Naive thymus-derived CD4-positive, alpha-beta T cell (primary cell): ENCODE results near the gene WDR31. TPM values are rescaled to one million over a fixed set of nuclear protein-coding genes. Genes with fewer than 3 reads are reported as not detected.

Experiments used
- ATAC-seq: fragments of 150-1000 bp; cut with Tn5 transposase; 2 replicates; pipeline ENCODE4 v1.10.0; 2021; ENCODE audit warnings: mild to moderate bottlenecking, moderate library complexity
- CTCF ChIA-PET: fragments of 350-600 bp; sonication (Branson Sonifier 250); formaldehyde crosslinking; loops from one replicate; lab custom pipeline; 2021; ENCODE audit warnings: antibody characterized with exemption; lab: Charles Lee
- POLR2A ChIA-PET: fragments of 350-600 bp; sonication (Branson Sonifier 250); formaldehyde crosslinking; loops from one replicate; lab custom pipeline; 2021; ENCODE audit warnings: antibody characterized with exemption, inconsistent platforms; lab: Charles Lee
- DNase-seq, 9 donors: peaks; one replicate each; pipeline versions ENCODE4 v3.0.0 to v3.0.0-alpha.2; 2020 to 2022; ENCODE audit warnings: mixed read lengths in 1 of 9
- H3K27ac ChIP-seq: one replicate; pipeline ENCODE4 v1.7.0; 2013; ENCODE audit warnings: mild to moderate bottlenecking, low read depth, low read length, moderate library complexity
- H3K27me3 ChIP-seq, 2 donors: one replicate each; pipeline ENCODE4 v1.7.0; 2013; ENCODE audit warnings: low read length in 2 of 2, mild to moderate bottlenecking in 2 of 2, moderate library complexity in 2 of 2; ENCODE audit not compliant: control insufficient read depth in 2 of 2, insufficient read depth in 2 of 2
- H3K36me3 ChIP-seq, 3 experiments: 1 replicate in 2 of 3; 2 replicates in 1 of 3; pipeline ENCODE4 v1.7.0; 2013; ENCODE audit warnings: low read length in 3 of 3, mild to moderate bottlenecking in 3 of 3, moderate library complexity in 1 of 3; ENCODE audit not compliant: insufficient read depth in 3 of 3, control insufficient read depth in 2 of 3
- H3K4me1 ChIP-seq, 2 donors: one replicate each; pipeline ENCODE4 v1.7.0; 2013; ENCODE audit warnings: low read length in 2 of 2, mild to moderate bottlenecking in 2 of 2, moderate library complexity in 1 of 2; ENCODE audit not compliant: control insufficient read depth in 2 of 2, insufficient read depth in 2 of 2
- H3K4me3 ChIP-seq: 2 replicates; pipeline ENCODE4 v1.7.0; 2013; ENCODE audit warnings: mild to moderate bottlenecking, low read length
- H3K9me3 ChIP-seq, 3 experiments: 1 replicate in 2 of 3; 2 replicates in 1 of 3; pipeline ENCODE4 v1.7.0; 2013; ENCODE audit warnings: low read length in 3 of 3; ENCODE audit not compliant: control insufficient read depth in 2 of 3
- H3K27ac Mint-ChIP-seq, 9 donors: one replicate each; pipeline ENCODE4 v1.8.0; 2020 to 2022; ENCODE audit warnings: mixed read lengths in 9 of 9, mild to moderate bottlenecking in 8 of 9, moderate library complexity in 5 of 9, inconsistent platforms in 2 of 9
- H3K27me3 Mint-ChIP-seq, 5 donors: one replicate each; pipeline ENCODE4 v1.8.0; 2021 to 2022; ENCODE audit warnings: mixed read lengths in 5 of 5, mild to moderate bottlenecking in 1 of 5
- H3K36me3 Mint-ChIP-seq, 5 donors: one replicate each; pipeline ENCODE4 v1.8.0; 2020 to 2022; ENCODE audit warnings: mixed read lengths in 5 of 5, mild to moderate bottlenecking in 3 of 5, inconsistent platforms in 1 of 5
- H3K4me1 Mint-ChIP-seq, 7 donors: one replicate each; pipeline ENCODE4 v1.8.0; 2020 to 2022; ENCODE audit warnings: mixed read lengths in 7 of 7, mild to moderate bottlenecking in 3 of 7, inconsistent platforms in 1 of 7
- H3K4me3 Mint-ChIP-seq, 10 donors: one replicate each; pipeline ENCODE4 v1.8.0; 2020 to 2022; ENCODE audit warnings: mild to moderate bottlenecking in 10 of 10, mixed read lengths in 10 of 10, moderate library complexity in 6 of 10, inconsistent platforms in 2 of 10
- H3K9me3 Mint-ChIP-seq, 11 donors: one replicate each; pipeline ENCODE4 v1.8.0; 2020 to 2022; ENCODE audit warnings: mixed read lengths in 11 of 11, mild to moderate bottlenecking in 4 of 11, inconsistent platforms in 1 of 11, moderate library complexity in 1 of 11
- intact Hi-C, 2 donors: fragments of 100-400 bp; cut with micrococcal nuclease; formaldehyde crosslinking; loops; one replicate each; pipeline ENCODE4 v1.15.1; 2023
- polyA plus RNA-seq, 2 donors: library from polyadenylated mRNA; unstranded; fragments of 300-500 nt; fragmentation: Illumina TruSeq; gene quantifications; one replicate each; pipeline ENCODE4 v1.2.3, GENCODE V29; 2021
- total RNA-seq, 6 experiments: library from RNA in 5 of 6; stranded (reverse) in 5 of 6; gene quantifications; 1 replicate in 5 of 6; 2 replicates in 1 of 6; pipeline ENCODE4 v1.2.3 and lab custom pipeline; 2021 to 2026

WDR31 gene
- total and polyA plus RNA-seq, 7 experiments from 2014 or later = 0.27 to 1.7 (median 1.0) TPM

DNA sequence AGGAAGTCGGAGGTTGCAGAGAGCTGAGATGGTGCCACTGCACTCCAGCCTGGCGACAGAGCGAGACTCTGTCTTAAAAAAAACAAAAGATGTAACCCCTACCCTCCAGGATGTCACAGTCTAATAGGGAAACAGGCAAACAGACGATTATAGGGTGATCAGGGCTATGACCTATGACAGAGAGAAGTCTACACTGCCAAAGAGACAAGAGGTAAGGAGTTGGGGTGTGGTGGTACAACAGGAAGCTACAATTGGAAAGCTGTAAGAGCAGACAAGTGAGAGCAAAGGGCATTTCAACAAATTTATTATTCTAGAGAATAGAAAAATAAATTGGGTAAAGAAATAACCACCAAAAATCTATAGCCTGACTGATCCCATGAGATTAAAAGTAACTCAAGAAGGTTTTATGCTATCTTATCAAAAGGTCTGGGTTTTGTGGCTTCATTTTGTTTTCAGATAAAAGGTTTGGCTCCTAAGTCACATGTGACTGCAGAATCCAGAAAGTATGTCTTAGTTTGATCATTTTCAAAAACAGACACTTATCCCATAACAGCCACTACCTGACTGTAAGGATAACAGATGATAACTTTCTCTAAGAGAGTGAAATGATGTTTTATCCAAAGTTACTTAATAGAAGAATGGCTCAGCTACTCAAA, 72.0 kb downstream of the WDR31 start:
- H3K36me3 Mint-ChIP-seq = peaks cover 14 to 38% (median 22%) of the 10 kb centered on the region in 5 donors
- peaks cover 0 to 2% (median 0%) of the 10 kb centered on the region in 11 donors for H3K9me3 Mint-ChIP-seq
- no peaks in the 10 kb centered on the region for H3K9me3 ChIP-seq
- H3K4me1 Mint-ChIP-seq = peaks cover 8 to 22% (median 13%) of the 10 kb centered on the region in 7 donors
- peak overlapping the region in 6 of 9 donors; percentile 28 to 75 (median 68) for H3K27ac Mint-ChIP-seq
- peaks cover 20 to 67% (median 32%) of the 10 kb centered on the region in 3 experiments for H3K36me3 ChIP-seq
- no peaks in the 10 kb centered on the region for H3K4me1 ChIP-seq
- DNase-seq = no peak
- ATAC-seq = no peak
- H3K27ac ChIP-seq = no peak overlapping the region
- H3K4me3 ChIP-seq = no peak overlapping the region
- intact Hi-C loops = no loop called here
- H3K27me3 Mint-ChIP-seq = no peaks in the 10 kb centered on the region
- no peak overlapping the region for H3K4me3 Mint-ChIP-seq
- ChIA-PET POLR2A (interaction anchor here (0.6 kb wide), 1 partner anchor 8 kb away, joined by 3 read pairs; no protein-coding TSS in a partner anchor), CTCF (no interaction called here)
- no peaks in the 10 kb centered on the region for H3K27me3 ChIP-seq

DNA sequence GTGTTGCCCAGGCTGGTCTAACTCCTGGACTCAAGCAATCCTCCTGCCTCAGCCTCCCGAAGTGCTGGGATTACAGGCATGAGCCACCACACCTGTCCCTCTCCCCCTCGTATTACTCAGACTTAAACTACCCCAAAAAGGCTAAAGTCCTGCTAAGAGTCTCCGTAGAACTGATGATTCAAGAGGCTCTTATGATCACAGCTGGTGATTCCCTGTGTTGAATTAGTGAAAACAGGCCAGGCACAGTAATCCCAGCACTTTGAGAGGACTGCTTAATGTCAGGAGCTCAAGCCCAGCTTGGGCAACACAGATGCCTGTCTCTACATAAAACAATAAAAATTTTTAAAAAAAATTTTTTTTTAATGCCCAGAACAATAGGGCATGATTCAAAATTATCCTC, 73.9 kb downstream of the WDR31 start:
- Mint-ChIP-seq H3K9me3 (peaks cover 0 to 2% (median 0%) of the 10 kb centered on the region in 11 donors), H3K4me3 (no peak overlapping the region), H3K27ac (no peak overlapping the region), H3K27me3 (no peaks in the 10 kb centered on the region), H3K36me3 (peaks cover 12 to 42% (median 28%) of the 10 kb centered on the region in 5 donors), H3K4me1 (peaks cover 8 to 17% (median 12%) of the 10 kb centered on the region in 7 donors)
- H3K36me3 ChIP-seq = peaks cover 13 to 52% (median 19%) of the 10 kb centered on the region in 3 experiments
- intact Hi-C loops = no loop called here
- no peak for DNase-seq
- H3K9me3 ChIP-seq = no peaks in the 10 kb centered on the region
- CTCF ChIA-PET = no interaction called here
- no peaks in the 10 kb centered on the region for H3K4me1 ChIP-seq
- ATAC-seq = no peak
- H3K27me3 ChIP-seq = no peaks in the 10 kb centered on the region
- no peak overlapping the region for H3K27ac ChIP-seq
- no peak overlapping the region for H3K4me3 ChIP-seq
- POLR2A ChIA-PET = no interaction called here

Other genes starting within 250 kb of the WDR31 start
- 10 to 100 TPM in 1 of 5 experiments, 1 to 10 TPM in 4; 5.3 to 39.2 (median 5.4) TPM for gene SLC31A2, start 189.3 kb downstream of the WDR31 start, total RNA-seq
- 1 to 10 TPM; 2.7 to 4.9 TPM for gene SLC31A2, start 189.3 kb downstream of the WDR31 start, polyA plus RNA-seq
- gene FKBP15, start 119.0 kb downstream of the WDR31 start, total RNA-seq = 10 to 100 TPM; 22.4 to 50.6 (median 33.4) TPM
- gene FKBP15, start 119.0 kb downstream of the WDR31 start, polyA plus RNA-seq = 10 to 100 TPM in 1 of 2 donors, 1 to 10 TPM in 1; 8.8 to 18.1 TPM
- 10 to 100 TPM in 1 of 5 experiments, 1 to 10 TPM in 4; 4.5 to 10.4 (median 4.7) TPM for gene SLC31A1, start 118.7 kb downstream of the WDR31 start, total RNA-seq
- 1 to 10 TPM; 3.0 to 4.1 TPM for gene SLC31A1, start 118.7 kb downstream of the WDR31 start, polyA plus RNA-seq
- 10 to 100 TPM; 21.7 to 40.3 (median 34.4) TPM for gene CDC26, start 64.7 kb downstream of the WDR31 start, total RNA-seq
- 100 to 1,000 TPM; 180 to 185 TPM for gene CDC26, start 64.7 kb downstream of the WDR31 start, polyA plus RNA-seq
- 10 to 100 TPM; 17.4 to 36.9 (median 22.0) TPM for gene PRPF4, start 64.6 kb downstream of the WDR31 start, total RNA-seq
- gene PRPF4, start 64.6 kb downstream of the WDR31 start, polyA plus RNA-seq = 10 to 100 TPM; 19.7 to 29.6 TPM
- gene RNF183, start 36.9 kb downstream of the WDR31 start, total RNA-seq = not detected
- gene RNF183, start 36.9 kb downstream of the WDR31 start, polyA plus RNA-seq = not detected
- 1 to 10 TPM in 2 of 5 experiments, under 1 TPM in 1, not detected in 2; 0.13 to 9.6 (median 1.2) TPM for gene BSPRY, start 9.3 kb upstream of the WDR31 start, total RNA-seq
- gene BSPRY, start 9.3 kb upstream of the WDR31 start, polyA plus RNA-seq = under 1 TPM; 0.13 to 0.48 TPM
- gene HDHD3, start 36.7 kb upstream of the WDR31 start, total RNA-seq = 10 to 100 TPM; 11.3 to 32.2 (median 20.5) TPM
- gene HDHD3, start 36.7 kb upstream of the WDR31 start, polyA plus RNA-seq = 10 to 100 TPM; 47.1 to 52.8 TPM
- 10 to 100 TPM; 25.1 to 45.5 (median 39.1) TPM for gene ALAD, start 61.0 kb upstream of the WDR31 start, total RNA-seq
- gene ALAD, start 61.0 kb upstream of the WDR31 start, polyA plus RNA-seq = 10 to 100 TPM; 24.2 to 31.4 TPM
- 10 to 100 TPM; 38.6 to 65.3 (median 50.9) TPM for gene POLE3, start 70.4 kb upstream of the WDR31 start, total RNA-seq
- 100 to 1,000 TPM; 131 to 139 TPM for gene POLE3, start 70.4 kb upstream of the WDR31 start, polyA plus RNA-seq
- gene C9orf43, start 70.5 kb upstream of the WDR31 start, total RNA-seq = under 1 TPM; 0.41 to 0.97 (median 0.61) TPM
- under 1 TPM; 0.52 to 0.72 TPM for gene C9orf43, start 70.5 kb upstream of the WDR31 start, polyA plus RNA-seq
- 10 to 100 TPM in 3 of 5 experiments, 1 to 10 TPM in 2; 5.8 to 43.4 (median 12.6) TPM for gene RGS3, start 123.5 kb upstream of the WDR31 start, total RNA-seq
- 10 to 100 TPM in 1 of 2 donors, 1 to 10 TPM in 1; 4.9 to 11.6 TPM for gene RGS3, start 123.5 kb upstream of the WDR31 start, polyA plus RNA-seq